Fibroblast of lung (primary cell): ENCODE results near the gene FAM76B. TPM values are rescaled to one million over a fixed set of nuclear protein-coding genes. Genes with fewer than 3 reads are reported as not detected.
"Not testable (repeated sequence)": the region's sequence is repeated elsewhere in the genome, so short reads cannot be mapped to it uniquely, and the experiment has no call there.

ENCODE experiments used
- DNase-seq, 2 donors: peaks; one replicate each; pipeline versions ENCODE4 v3.0.0 to v3.0.0-alpha.2; 2010; ENCODE audit warnings: low read depth in 2 of 2
- H2AFZ ChIP-seq: 2 replicates; pipeline ENCODE4 v1.5.1; 2012; ENCODE audit warnings: low read length, control low read depth, inconsistent platforms
- H3K27ac ChIP-seq: 2 replicates; pipeline ENCODE4 v1.5.1; 2011; ENCODE audit warnings: low read length, control low read depth; ENCODE audit not compliant: insufficient read depth
- H3K27me3 ChIP-seq: 2 replicates; pipeline ENCODE4 v1.5.1; 2011; ENCODE audit warnings: mild to moderate bottlenecking, low read length; ENCODE audit not compliant: control insufficient read depth, insufficient read depth
- H3K36me3 ChIP-seq: 2 replicates; pipeline ENCODE4 v1.5.1; 2011; ENCODE audit warnings: low read length; ENCODE audit not compliant: control insufficient read depth, insufficient read depth
- H3K4me1 ChIP-seq: 2 replicates; pipeline ENCODE4 v1.5.1; 2011; ENCODE audit warnings: low read length; ENCODE audit not compliant: control insufficient read depth, insufficient read depth; ENCODE audit errors: extremely low read depth
- H3K4me2 ChIP-seq: 2 replicates; pipeline ENCODE4 v1.5.1; 2011; ENCODE audit warnings: low read length, control low read depth; ENCODE audit not compliant: insufficient read depth; ENCODE audit errors: extremely low read depth
- H3K4me3 ChIP-seq, 4 experiments: fragments of 200-600 bp in 1 of 4; sonication (generic) in 1 of 4; replicated peaks in 1 of 4; 2 replicates each; pipeline ENCODE4 v1.5.1; 2011 to 2016; ENCODE audit warnings: low read length in 4 of 4, low read depth in 3 of 4, mild to moderate bottlenecking in 3 of 4, control low read depth in 2 of 4, inconsistent platforms in 1 of 4, mixed read lengths in 1 of 4; ENCODE audit not compliant: insufficient read depth in 1 of 4; ENCODE audit errors: control extremely low read depth in 1 of 4
- H3K79me2 ChIP-seq: 2 replicates; pipeline ENCODE4 v1.5.1; 2012; ENCODE audit warnings: mild to moderate bottlenecking, low read length, inconsistent platforms; ENCODE audit not compliant: control insufficient read depth, insufficient read depth
- H3K9ac ChIP-seq: 2 replicates; pipeline ENCODE4 v1.5.1; 2011; ENCODE audit warnings: mild to moderate bottlenecking, low read length, control low read depth; ENCODE audit not compliant: insufficient read depth
- H3K9me3 ChIP-seq: 2 replicates; pipeline ENCODE4 v1.5.1; 2012; ENCODE audit warnings: low read depth, low read length; ENCODE audit not compliant: control insufficient read depth, insufficient read depth
- H4K20me1 ChIP-seq: 2 replicates; pipeline ENCODE4 v1.5.1; 2011; ENCODE audit warnings: low read length; ENCODE audit not compliant: control insufficient read depth, insufficient read depth; ENCODE audit errors: extremely low read depth
- EZH2 ChIP-seq: IDR thresholded peaks from 2 replicates; pipeline ENCODE4 v1.5.1; 2012; ENCODE audit warnings: low read length, control low read depth, mild to moderate bottlenecking; ENCODE audit errors: missing control alignments
- polyA plus RNA-seq, 2 donors: library from polyadenylated mRNA; depleted of rRNA in 1 of 2; stranded (reverse) in 1 of 2; unstranded in 1 of 2; fragments of >200 nt; gene quantifications; 2 replicates each; pipeline ENCODE4 v1.2.1, GENCODE V29; 2011 to 2012; ENCODE audit warnings: missing spikeins in 1 of 2
- total RNA-seq: library from RNA; depleted of rRNA; stranded (reverse); fragments of >200 nt; gene quantifications from 2 replicates; pipeline ENCODE4 v1.2.1, GENCODE V29; 2014
- TF ChIP-seq, protein P1 (sequence below), 2 donors: IDR thresholded peaks in 1 of 2; conservative IDR thresholded peaks in 1 of 2; 1 replicate in 1 of 2; 2 replicates in 1 of 2; pipeline ENCODE4 v1.5.1; 2011 to 2012; ENCODE audit warnings: low read length in 2 of 2, control low read depth in 1 of 2, inconsistent platforms in 1 of 2, low read depth in 1 of 2, mild to moderate bottlenecking in 1 of 2

FAM76B gene
- total and polyA plus RNA-seq, 2 donors (not counting 1 experiment from before 2014, with no cell fraction given): 14.9 to 18.2 TPM

GRCh38 chr11:95816037-95816436 is 26.5 kb upstream of the FAM76B start:
- Histone ChIP-seq H3K9ac (no peak overlapping the region), H4K20me1 (no peaks in the 10 kb centered on the region), H3K36me3 (no peaks in the 10 kb centered on the region), H3K4me2 (no peak overlapping the region), H3K27me3 (no peaks in the 10 kb centered on the region), H3K9me3 (no peaks in the 10 kb centered on the region), H3K79me2 (no peaks in the 10 kb centered on the region), H3K4me1 (no peaks in the 10 kb centered on the region), H3K27ac (no peak overlapping the region), H2AFZ (no peak overlapping the region), H3K4me3 (no peak overlapping the region)
- TF ChIP-seq, protein P1, sequence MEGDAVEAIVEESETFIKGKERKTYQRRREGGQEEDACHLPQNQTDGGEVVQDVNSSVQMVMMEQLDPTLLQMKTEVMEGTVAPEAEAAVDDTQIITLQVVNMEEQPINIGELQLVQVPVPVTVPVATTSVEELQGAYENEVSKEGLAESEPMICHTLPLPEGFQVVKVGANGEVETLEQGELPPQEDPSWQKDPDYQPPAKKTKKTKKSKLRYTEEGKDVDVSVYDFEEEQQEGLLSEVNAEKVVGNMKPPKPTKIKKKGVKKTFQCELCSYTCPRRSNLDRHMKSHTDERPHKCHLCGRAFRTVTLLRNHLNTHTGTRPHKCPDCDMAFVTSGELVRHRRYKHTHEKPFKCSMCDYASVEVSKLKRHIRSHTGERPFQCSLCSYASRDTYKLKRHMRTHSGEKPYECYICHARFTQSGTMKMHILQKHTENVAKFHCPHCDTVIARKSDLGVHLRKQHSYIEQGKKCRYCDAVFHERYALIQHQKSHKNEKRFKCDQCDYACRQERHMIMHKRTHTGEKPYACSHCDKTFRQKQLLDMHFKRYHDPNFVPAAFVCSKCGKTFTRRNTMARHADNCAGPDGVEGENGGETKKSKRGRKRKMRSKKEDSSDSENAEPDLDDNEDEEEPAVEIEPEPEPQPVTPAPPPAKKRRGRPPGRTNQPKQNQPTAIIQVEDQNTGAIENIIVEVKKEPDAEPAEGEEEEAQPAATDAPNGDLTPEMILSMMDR (conservative IDR thresholded peaks at IDR 0.05 in 1 of 2, IDR thresholded peaks at IDR 0.05 in 1 of 2; ENCODE audit: low read depth in 1 of 2, low read length in 2 of 2): no peak
- TF ChIP-seq EZH2: no peak
- DNase-seq: no peak

GRCh38 chr11:95811052-95811451 is 21.5 kb upstream of the FAM76B start:
- not testable (repeated sequence) for H3K36me3 ChIP-seq, H3K27ac ChIP-seq, H3K27me3 ChIP-seq, DNase-seq, H3K4me3 ChIP-seq, H3K79me2 ChIP-seq, H3K4me2 ChIP-seq, H3K9me3 ChIP-seq, H3K4me1 ChIP-seq, H4K20me1 ChIP-seq, H2AFZ ChIP-seq, H3K9ac ChIP-seq

GRCh38 chr11:95806464-95806863 is 16.9 kb upstream of the FAM76B start:
- H4K20me1 ChIP-seq, H3K27me3 ChIP-seq, H3K79me2 ChIP-seq: not testable (repeated sequence)

DNA sequence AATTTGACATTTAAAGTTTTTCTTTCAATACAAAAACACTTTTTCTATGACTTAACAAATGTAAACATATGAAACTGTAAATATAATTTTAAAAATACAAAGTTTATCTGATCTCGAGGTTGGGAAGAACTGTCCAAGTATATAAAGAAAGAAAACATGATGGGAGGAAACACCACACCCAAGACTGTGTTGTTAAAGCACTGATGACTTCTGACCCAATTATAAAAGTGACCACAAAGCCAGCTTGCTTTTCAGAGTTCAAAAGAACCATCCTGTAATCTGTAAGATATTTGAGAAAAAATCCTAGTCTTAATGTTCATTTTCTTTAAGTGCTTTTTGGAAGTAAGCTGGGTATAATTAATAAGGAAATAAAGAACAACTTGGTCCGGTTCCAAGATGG is 16.3 kb upstream of the FAM76B start:
- Histone ChIP-seq H3K27me3 (no peaks in the 10 kb centered on the region), H3K79me2 (no peaks in the 10 kb centered on the region), H3K4me2 (no peak overlapping the region), H3K4me1 (no peaks in the 10 kb centered on the region), H3K9me3 (no peaks in the 10 kb centered on the region), H3K9ac (no peak overlapping the region), H3K4me3 (no peak overlapping the region), H4K20me1 (no peaks in the 10 kb centered on the region), H3K27ac (no peak overlapping the region), H2AFZ (no peak overlapping the region), H3K36me3 (peaks cover 3% of the 10 kb centered on the region)
- no peak for DNase-seq
- TF ChIP-seq, protein P1 (conservative IDR thresholded peaks at IDR 0.05 in 1 of 2, IDR thresholded peaks at IDR 0.05 in 1 of 2; ENCODE audit: low read depth in 1 of 2, low read length in 2 of 2): no peak
- TF ChIP-seq EZH2: no peak

More at GRCh38 chr11:95806464-95806863, 16.9 kb upstream of the FAM76B start:
- H3K4me2 ChIP-seq, H3K4me1 ChIP-seq, H3K36me3 ChIP-seq, H3K4me3 ChIP-seq, H3K9ac ChIP-seq, DNase-seq, H2AFZ ChIP-seq, H3K9me3 ChIP-seq, H3K27ac ChIP-seq: not testable (repeated sequence)
